ENCODE data around the gene AFF3.
A peak's percentile ranks its signal among the peaks of the same experiment; 100 is the strongest.

AFF3 gene

GRCh38 chr2:99876956-99877355 lies 265.4 kb downstream of the AFF3 start:
- no peak overlapping the region for H3K27ac Mint-ChIP-seq

GRCh38 chr2:99875627-99876201 lies 266.7 kb downstream of the AFF3 start:
- Mint-ChIP-seq H3K4me3 (no peak overlapping the region), H3K4me1 (peaks cover 42% of the 10 kb centered on the region), H3K36me3 (ENCODE audit: low read depth) (peaks cover 40% of the 10 kb centered on the region), H3K27ac (no peak overlapping the region), H3K9me3 (no peaks in the 10 kb centered on the region), H3K27me3 (ENCODE audit: low read depth, poor library complexity) (peaks cover 3% of the 10 kb centered on the region)
- DNase-seq: no peak
- no peak for TF ChIP-seq CTCF (IDR thresholded peaks at IDR 0.05)

More at GRCh38 chr2:99876956-99877355, 265.4 kb downstream of the AFF3 start:
- Mint-ChIP-seq H3K4me3 (no peak overlapping the region), H3K9me3 (no peaks in the 10 kb centered on the region), H3K27me3 (ENCODE audit: low read depth, poor library complexity) (peaks cover 3% of the 10 kb centered on the region), H3K4me1 (peaks cover 54% of the 10 kb centered on the region), H3K36me3 (ENCODE audit: low read depth) (peaks cover 40% of the 10 kb centered on the region)
- no peak for DNase-seq
- TF ChIP-seq CTCF (IDR thresholded peaks at IDR 0.05): no peak

GRCh38 chr2:99868260-99868659 lies 274.1 kb downstream of the AFF3 start:
- no peaks in the 10 kb centered on the region for H3K27me3 Mint-ChIP-seq (ENCODE audit: low read depth, poor library complexity)
- no peak for TF ChIP-seq CTCF (IDR thresholded peaks at IDR 0.05)
- H3K27ac Mint-ChIP-seq: peak overlapping the region; percentile 55
- H3K4me1 Mint-ChIP-seq: peaks cover 22% of the 10 kb centered on the region
- peaks cover 39% of the 10 kb centered on the region for H3K36me3 Mint-ChIP-seq (ENCODE audit: low read depth)
- H3K4me3 Mint-ChIP-seq: no peak overlapping the region
- no peak for DNase-seq
- H3K9me3 Mint-ChIP-seq: no peaks in the 10 kb centered on the region

- Mint-ChIP-seq H3K27me3 (ENCODE audit: low read depth, poor library complexity) (no peaks in the 10 kb centered on the region), H3K9me3 (no peaks in the 10 kb centered on the region), H3K27ac (peak overlapping the region; percentile 55), H3K36me3 (ENCODE audit: low read depth) (peaks cover 38% of the 10 kb centered on the region), H3K4me3 (no peak overlapping the region), H3K4me1 (peaks cover 24% of the 10 kb centered on the region)
- no peak for DNase-seq
- TF ChIP-seq CTCF (IDR thresholded peaks at IDR 0.05): no peak
Measured at GRCh38 chr2:99867770-99868169, 274.6 kb downstream of the AFF3 start.

- TF ChIP-seq CTCF (IDR thresholded peaks at IDR 0.05): no peak
- H3K4me1 Mint-ChIP-seq: peaks cover 38% of the 10 kb centered on the region
- H3K27me3 Mint-ChIP-seq (ENCODE audit: low read depth, poor library complexity): no peaks in the 10 kb centered on the region
- no peaks in the 10 kb centered on the region for H3K9me3 Mint-ChIP-seq
- no peak overlapping the region for H3K4me3 Mint-ChIP-seq
- H3K36me3 Mint-ChIP-seq (ENCODE audit: low read depth): peaks cover 45% of the 10 kb centered on the region
- no peak for DNase-seq
- no peak overlapping the region for H3K27ac Mint-ChIP-seq
Measured at GRCh38 chr2:99865818-99866676, 276.3 kb downstream of the AFF3 start.
